HS-5 (cell line): Measurements from ENCODE around the gene BCL3.

Experiments used
- DNase-seq: peaks from one replicate; pipeline ENCODE4 v3.0.0-alpha.2; 2012; ENCODE audit warnings: low read depth

BCL3 gene

GRCh38 chr19:44742330-44743061 lies 6.0 kb upstream of the BCL3 start:
- no peak for DNase-seq

- DNase-seq: no peak
Observed at GRCh38 chr19:44744871-44745332, 3.6 kb upstream of the BCL3 start.

- DNase-seq: no peak
Observed at GRCh38 chr19:44745341-44745831, 3.1 kb upstream of the BCL3 start.

- no peak for DNase-seq
Observed at GRCh38 chr19:44745887-44746600, 2.5 kb upstream of the BCL3 start.

GRCh38 chr19:44746616-44746945 lies 1.9 kb upstream of the BCL3 start:
- DNase-seq: no peak

GRCh38 chr19:44746946-44747738 lies 1.4 kb upstream of the BCL3 start:
- no peak for DNase-seq

GRCh38 chr19:44747739-44748425 lies 626 bp upstream of the BCL3 start:
- DNase-seq: no peak

GRCh38 chr19:44749292-44749691 lies 784 bp downstream of the BCL3 start:
- no peak for DNase-seq

GRCh38 chr19:44749994-44750393 lies 1.5 kb downstream of the BCL3 start:
- DNase-seq: no peak

- no peak for DNase-seq
Observed at GRCh38 chr19:44752123-44752815, 3.8 kb downstream of the BCL3 start.

GRCh38 chr19:44752816-44753625 lies 4.5 kb downstream of the BCL3 start:
- DNase-seq: no peak

- DNase-seq: no peak
Observed at GRCh38 chr19:44753626-44753931, 5.1 kb downstream of the BCL3 start.

- DNase-seq: no peak
Observed at GRCh38 chr19:44753932-44754749, 5.6 kb downstream of the BCL3 start.

- DNase-seq: no peak
Observed at GRCh38 chr19:44754750-44755080, 6.2 kb downstream of the BCL3 start.

GRCh38 chr19:44755219-44755618 lies 6.7 kb downstream of the BCL3 start:
- no peak for DNase-seq

GRCh38 chr19:44756089-44756562 lies 7.6 kb downstream of the BCL3 start:
- DNase-seq: no peak

GRCh38 chr19:44757057-44757734 lies 8.7 kb downstream of the BCL3 start:
- no peak for DNase-seq

GRCh38 chr19:44757735-44758505 lies 9.4 kb downstream of the BCL3 start:
- no peak for DNase-seq

GRCh38 chr19:44758596-44758995 lies 10.1 kb downstream of the BCL3 start:
- no peak for DNase-seq
